H9 (cell line): ENCODE measurements around the gene CACNB2. TPM values are rescaled to one million over a fixed set of nuclear protein-coding genes. Genes with fewer than 3 reads are reported as not detected.

Experiments used
- DNase-seq: peaks from one replicate; pipeline ENCODE4 v3.0.0-alpha.2; 2017
- H2AFZ ChIP-seq: one replicate; pipeline ENCODE4 v1.6.1; 2013; ENCODE audit warnings: mild to moderate bottlenecking, low read length, control low read depth, moderate library complexity
- H2AK5ac ChIP-seq: 2 replicates; pipeline ENCODE4 v1.6.1; 2013; ENCODE audit warnings: low read length, control low read depth, mixed read lengths; ENCODE audit not compliant: insufficient read length
- H2BK120ac ChIP-seq: one replicate; pipeline ENCODE4 v1.6.1; 2013; ENCODE audit warnings: low read depth, mild to moderate bottlenecking, low read length, control low read depth, inconsistent platforms; ENCODE audit not compliant: poor library complexity, severe bottlenecking
- H2BK12ac ChIP-seq: 2 replicates; pipeline ENCODE4 v1.6.1; 2013; ENCODE audit warnings: low read length, control low read depth, mixed read lengths, low read depth; ENCODE audit not compliant: insufficient read length
- H2BK15ac ChIP-seq: 2 replicates; pipeline ENCODE4 v1.6.1; 2013; ENCODE audit warnings: low read depth, low read length, control low read depth
- H2BK20ac ChIP-seq: one replicate; pipeline ENCODE4 v1.6.1; 2013; ENCODE audit warnings: low read depth, mild to moderate bottlenecking, low read length, control low read depth, inconsistent platforms; ENCODE audit not compliant: poor library complexity, severe bottlenecking
- H2BK5ac ChIP-seq: 2 replicates; pipeline ENCODE4 v1.6.1; 2013; ENCODE audit warnings: low read length, control low read depth, mixed read lengths; ENCODE audit not compliant: insufficient read length
- H3K14ac ChIP-seq: 2 replicates; pipeline ENCODE4 v1.6.1; 2013; ENCODE audit warnings: low read length, control low read depth; ENCODE audit not compliant: insufficient read depth
- H3K18ac ChIP-seq: 2 replicates; pipeline ENCODE4 v1.6.1; 2013; ENCODE audit warnings: low read depth, mild to moderate bottlenecking, mixed read lengths, low read length, control low read depth; ENCODE audit not compliant: insufficient read length
- H3K23ac ChIP-seq: 2 replicates; pipeline ENCODE4 v1.6.1; 2013; ENCODE audit warnings: low read length, control low read depth, mixed read lengths, low read depth; ENCODE audit not compliant: insufficient read length
- H3K23me2 ChIP-seq: 2 replicates; pipeline ENCODE4 v1.6.1; 2013; ENCODE audit warnings: low read depth, mild to moderate bottlenecking, mixed read lengths, low read length, control low read depth; ENCODE audit not compliant: insufficient read length, poor library complexity, severe bottlenecking
- H3K27ac ChIP-seq: 2 replicates; pipeline ENCODE4 v1.5.1; 2013; ENCODE audit warnings: low read length, control low read depth, mixed read lengths, low read depth; ENCODE audit not compliant: insufficient read length
- H3K27me3 ChIP-seq: 2 replicates; pipeline ENCODE4 v1.6.1; 2013; ENCODE audit warnings: low read length, control low read depth, inconsistent platforms; ENCODE audit not compliant: insufficient read depth
- H3K4ac ChIP-seq: 2 replicates; pipeline ENCODE4 v1.6.1; 2013; ENCODE audit warnings: low read depth, mild to moderate bottlenecking, control low read depth, inconsistent platforms, low read length, moderate library complexity
- H3K4me1 ChIP-seq: 2 replicates; pipeline ENCODE4 v1.6.1; 2013; ENCODE audit warnings: low read length, control low read depth, inconsistent platforms; ENCODE audit not compliant: insufficient read depth
- H3K4me2 ChIP-seq: 2 replicates; pipeline ENCODE4 v1.6.1; 2013; ENCODE audit warnings: low read length, control low read depth, mixed read lengths; ENCODE audit not compliant: insufficient read length, insufficient read depth
- H3K56ac ChIP-seq: 2 replicates; pipeline ENCODE4 v1.6.1; 2013; ENCODE audit warnings: low read depth, mild to moderate bottlenecking, mixed read lengths, low read length, control low read depth; ENCODE audit not compliant: insufficient read length
- H3K79me1 ChIP-seq: 2 replicates; pipeline ENCODE4 v1.6.1; 2013; ENCODE audit warnings: low read depth, mild to moderate bottlenecking, moderate library complexity, low read length, control low read depth, inconsistent platforms; ENCODE audit not compliant: insufficient read depth, poor library complexity, severe bottlenecking
- H3K79me2 ChIP-seq: 2 replicates; pipeline ENCODE4 v1.6.1; 2013; ENCODE audit warnings: low read length, control low read depth, inconsistent platforms; ENCODE audit not compliant: insufficient read depth
- H3K9ac ChIP-seq: 2 replicates; pipeline ENCODE4 v1.6.1; 2013; ENCODE audit warnings: low read length, control low read depth, mixed read lengths; ENCODE audit not compliant: insufficient read length; ENCODE audit errors: extremely low read depth
- H3K9me3 ChIP-seq: one replicate; pipeline ENCODE4 v1.6.1; 2013; ENCODE audit warnings: low read depth, low read length, inconsistent platforms; ENCODE audit not compliant: control insufficient read depth
- H3T11ph ChIP-seq: one replicate; pipeline ENCODE4 v1.6.1; 2013; ENCODE audit warnings: mild to moderate bottlenecking, low read length, control low read depth, inconsistent platforms
- H4K20me1 ChIP-seq: one replicate; pipeline ENCODE4 v1.6.1; 2013; ENCODE audit not compliant: control insufficient read depth, insufficient read length, insufficient read depth
- H4K5ac ChIP-seq: 2 replicates; pipeline ENCODE4 v1.6.1; 2013; ENCODE audit warnings: low read depth, mild to moderate bottlenecking, mixed read lengths, low read length, control low read depth; ENCODE audit not compliant: insufficient read length
- H4K8ac ChIP-seq: replicated peaks from 2 replicates; pipeline ENCODE4 v1.6.1; 2013; ENCODE audit warnings: low read length, control low read depth, mixed read lengths, low read depth; ENCODE audit not compliant: insufficient read length
- H4K91ac ChIP-seq: 2 replicates; pipeline ENCODE4 v1.6.1; 2013; ENCODE audit warnings: low read depth, mild to moderate bottlenecking, moderate library complexity, mixed read lengths, low read length, control low read depth; ENCODE audit not compliant: insufficient read length
- H3K27ac Mint-ChIP-seq, 3 experiments: 2 replicates in 2 of 3; 3 replicates in 1 of 3; pipeline ENCODE4 v1.8.0; 2020 to 2021; ENCODE audit warnings: mixed read lengths in 3 of 3, mild to moderate bottlenecking in 1 of 3, moderate library complexity in 1 of 3
- H3K27me3 Mint-ChIP-seq: 2 replicates; pipeline ENCODE4 v1.8.0; 2021; ENCODE audit warnings: low read depth, mild to moderate bottlenecking, moderate library complexity, mixed read lengths
- H3K36me3 Mint-ChIP-seq, 3 experiments: 2 replicates in 2 of 3; 3 replicates in 1 of 3; pipeline ENCODE4 v1.8.0; 2020 to 2021; ENCODE audit warnings: low read depth in 3 of 3, mixed read lengths in 3 of 3; ENCODE audit not compliant: insufficient read depth in 1 of 3
- H3K4me1 Mint-ChIP-seq, 2 experiments: 2 replicates each; pipeline ENCODE4 v1.8.0; 2020; ENCODE audit warnings: mixed read lengths in 2 of 2
- H3K4me3 Mint-ChIP-seq, 2 experiments: 2 replicates in 1 of 2; 3 replicates in 1 of 2; pipeline ENCODE4 v1.8.0; 2020 to 2021; ENCODE audit warnings: mild to moderate bottlenecking in 2 of 2, mixed read lengths in 2 of 2, moderate library complexity in 1 of 2
- H3K9me3 Mint-ChIP-seq, 2 experiments: 2 replicates in 1 of 2; 3 replicates in 1 of 2; pipeline ENCODE4 v1.8.0; 2020; ENCODE audit warnings: mild to moderate bottlenecking in 2 of 2, mixed read lengths in 2 of 2, moderate library complexity in 1 of 2
- WGBS: extraction: QIAGEN DNeasy Blood & Tissue Kit; methylation state at CpG from one replicate; pipeline ENCODE4 v1.1.7; 2013; ENCODE audit warnings: missing lambda C conversion rate, low lambda C conversion rate, mixed read lengths; ENCODE audit not compliant: insufficient read length; ENCODE audit errors: extremely low coverage; 5-methylcytosine and 5-hydroxymethylcytosine counted together
- total RNA-seq: library from RNA; stranded (reverse); gene quantifications from 2 replicates; pipeline ENCODE4 v1.2.1, GENCODE V29; 2021
- TF ChIP-seq, protein P1 (sequence below): fragments of 200-600 bp; sonication (generic); conservative IDR thresholded peaks from 3 replicates; pipeline ENCODE4 v1.8.0; 2021; ENCODE audit warnings: antibody characterized with exemption, mild to moderate bottlenecking

The CACNB2 gene
- total RNA-seq, 1 experiment from 2014 or later = 2.6 TPM

DNA sequence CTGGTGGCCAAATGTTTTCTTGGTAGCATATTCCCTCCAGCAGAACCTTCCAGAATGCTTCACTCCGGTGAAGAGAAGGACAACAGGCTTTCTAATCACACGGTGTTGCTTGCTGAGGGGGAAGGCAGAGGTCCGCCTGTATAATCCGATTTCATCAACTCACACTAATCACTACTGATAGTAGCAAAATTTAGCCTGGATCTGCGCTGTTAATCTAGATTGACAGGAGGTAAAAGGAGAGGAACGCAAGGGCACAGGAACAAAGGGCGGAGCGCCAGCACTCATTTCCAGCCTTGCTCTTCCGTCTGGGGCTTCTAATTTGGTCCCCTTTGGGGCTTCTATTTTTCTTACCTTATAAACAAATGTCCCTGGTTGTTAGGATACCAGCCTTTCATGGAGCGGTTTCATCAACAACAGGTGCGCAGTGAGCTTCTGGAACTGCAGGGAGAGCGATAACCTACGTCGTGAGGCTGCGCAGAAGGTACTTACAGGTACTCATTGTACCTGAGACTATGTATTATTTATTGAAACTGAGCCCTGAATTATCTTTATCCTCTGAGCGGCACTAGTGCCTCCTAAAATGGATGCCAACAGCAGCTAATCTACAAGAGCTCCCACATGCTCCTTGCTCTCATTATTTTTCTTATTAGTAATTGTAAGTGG, 150.6 kb downstream of the CACNB2 start:
- TF ChIP-seq, protein P1, sequence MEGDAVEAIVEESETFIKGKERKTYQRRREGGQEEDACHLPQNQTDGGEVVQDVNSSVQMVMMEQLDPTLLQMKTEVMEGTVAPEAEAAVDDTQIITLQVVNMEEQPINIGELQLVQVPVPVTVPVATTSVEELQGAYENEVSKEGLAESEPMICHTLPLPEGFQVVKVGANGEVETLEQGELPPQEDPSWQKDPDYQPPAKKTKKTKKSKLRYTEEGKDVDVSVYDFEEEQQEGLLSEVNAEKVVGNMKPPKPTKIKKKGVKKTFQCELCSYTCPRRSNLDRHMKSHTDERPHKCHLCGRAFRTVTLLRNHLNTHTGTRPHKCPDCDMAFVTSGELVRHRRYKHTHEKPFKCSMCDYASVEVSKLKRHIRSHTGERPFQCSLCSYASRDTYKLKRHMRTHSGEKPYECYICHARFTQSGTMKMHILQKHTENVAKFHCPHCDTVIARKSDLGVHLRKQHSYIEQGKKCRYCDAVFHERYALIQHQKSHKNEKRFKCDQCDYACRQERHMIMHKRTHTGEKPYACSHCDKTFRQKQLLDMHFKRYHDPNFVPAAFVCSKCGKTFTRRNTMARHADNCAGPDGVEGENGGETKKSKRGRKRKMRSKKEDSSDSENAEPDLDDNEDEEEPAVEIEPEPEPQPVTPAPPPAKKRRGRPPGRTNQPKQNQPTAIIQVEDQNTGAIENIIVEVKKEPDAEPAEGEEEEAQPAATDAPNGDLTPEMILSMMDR = no peak
- peaks cover 8% of the 10 kb centered on the region in 2 experiments for H3K4me1 Mint-ChIP-seq

More for the DNA sequence above, 150.6 kb downstream of the CACNB2 start:
- no peak overlapping the region for H4K8ac ChIP-seq
- H3K79me2 ChIP-seq = no peaks in the 10 kb centered on the region
- no peak overlapping the region for H3K56ac ChIP-seq
- no peaks in the 10 kb centered on the region for H3K36me3 Mint-ChIP-seq
- H3K14ac ChIP-seq = no peak overlapping the region
- H3K9ac ChIP-seq = no peak overlapping the region
- no peak overlapping the region for H2AK5ac ChIP-seq
- no peak overlapping the region for H3K4me3 Mint-ChIP-seq
- no peak overlapping the region for H3K27ac ChIP-seq
- no peaks in the 10 kb centered on the region for H3K9me3 ChIP-seq
- no peak overlapping the region for H3K4ac ChIP-seq
- no peak overlapping the region for H4K91ac ChIP-seq
- no peak overlapping the region for H2BK12ac ChIP-seq
- H2AFZ ChIP-seq = no peak overlapping the region
- H3K27ac Mint-ChIP-seq = no peak overlapping the region
- H3K23ac ChIP-seq = no peak overlapping the region
- H3T11ph ChIP-seq = no peak overlapping the region
- DNase-seq = no peak
- no CpG with 5 or more reads among the region's 16 CpGs for WGBS
- H3K4me2 ChIP-seq = no peak overlapping the region
- H3K79me1 ChIP-seq = no peaks in the 10 kb centered on the region
- H2BK5ac ChIP-seq = no peak overlapping the region
- no peak overlapping the region for H2BK15ac ChIP-seq
- no peaks in the 10 kb centered on the region for H3K4me1 ChIP-seq
- no peaks in the 10 kb centered on the region for H3K9me3 Mint-ChIP-seq
- H4K5ac ChIP-seq = no peak overlapping the region
- H2BK120ac ChIP-seq = no peak overlapping the region
- no peaks in the 10 kb centered on the region for H4K20me1 ChIP-seq
- H2BK20ac ChIP-seq = no peak overlapping the region
- H3K27me3 ChIP-seq = no peaks in the 10 kb centered on the region
- no peaks in the 10 kb centered on the region for H3K27me3 Mint-ChIP-seq
- no peaks in the 10 kb centered on the region for H3K23me2 ChIP-seq
- H3K18ac ChIP-seq = no peak overlapping the region
